HepG2 (cell line): ENCODE results near the gene CPVL. TPM values are rescaled to one million over a fixed set of nuclear protein-coding genes. Genes with fewer than 3 reads are reported as not detected.

Source experiments
- ATF7 ChIP-seq, 2 experiments: fragments of 450-650 bp in 1 of 2; sonication (generic) in 1 of 2; formaldehyde crosslinking in 1 of 2; IDR thresholded peaks; 2 replicates each; pipeline versions ENCODE4 v1.4.0 to v1.6.1; 2016 to 2020; ENCODE audit warnings: antibody characterized with exemption in 1 of 2, mild to moderate bottlenecking in 1 of 2, missing genetic modification reagents in 1 of 2
- ATM ChIP-seq: fragments of 450-650 bp; IDR thresholded peaks from 2 replicates; pipeline ENCODE4 v1.7.1; 2017; ENCODE audit warnings: mild to moderate bottlenecking, borderline replicate concordance
- BRD4 ChIP-seq: sonication (generic); formaldehyde crosslinking; IDR thresholded peaks from 2 replicates; pipeline ENCODE4 v1.4.0; 2020; ENCODE audit warnings: missing genetic modification reagents
- CCDC6 ChIP-seq: sonication (generic); formaldehyde crosslinking; IDR thresholded peaks from 2 replicates; pipeline ENCODE4 v1.8.1; 2022; ENCODE audit warnings: mild to moderate bottlenecking, missing genetic modification reagents, moderate library complexity
- ETV5 ChIP-seq: IDR thresholded peaks from 2 replicates; pipeline ENCODE4 v1.6.1; 2018; ENCODE audit warnings: missing biosample characterization, missing genetic modification reagents, inconsistent platforms, borderline replicate concordance
- FOSL1 ChIP-seq: sonication (generic); formaldehyde crosslinking; IDR thresholded peaks from 2 replicates; pipeline ENCODE4 v1.9.0; 2021; ENCODE audit warnings: missing genetic modification reagents, borderline replicate concordance
- HHEX ChIP-seq: IDR thresholded peaks from 2 replicates; pipeline ENCODE4 v1.6.1; 2016; ENCODE audit warnings: control low read depth
- MLX ChIP-seq: IDR thresholded peaks from 2 replicates; pipeline ENCODE4 v1.6.1; 2016
- PATZ1 ChIP-seq: sonication (generic); formaldehyde crosslinking; IDR thresholded peaks from 2 replicates; pipeline ENCODE4 v1.4.0; 2020; ENCODE audit warnings: missing genetic modification reagents
- PHF8 ChIP-seq: sonication (generic); formaldehyde crosslinking; IDR thresholded peaks from 2 replicates; pipeline ENCODE4 v1.5.0; 2020; ENCODE audit warnings: missing genetic modification reagents
- SNAPC5 ChIP-seq: sonication (generic); formaldehyde crosslinking; IDR thresholded peaks from 2 replicates; pipeline ENCODE4 v1.8.1; 2023; ENCODE audit warnings: mild to moderate bottlenecking, missing genetic modification reagents, borderline replicate concordance
- ZBTB40 ChIP-seq, 2 experiments: fragments of 450-650 bp in 1 of 2; sonication (generic) in 1 of 2; formaldehyde crosslinking in 1 of 2; IDR thresholded peaks; 2 replicates each; pipeline versions ENCODE4 v1.6.1 to v1.8.0; 2016 to 2022; ENCODE audit warnings: antibody characterized with exemption in 1 of 2, mild to moderate bottlenecking in 1 of 2, missing genetic modification reagents in 1 of 2
- ZFP36 ChIP-seq: fragments of 150-350 bp; IDR thresholded peaks from 2 replicates; pipeline ENCODE4 v1.6.1; 2018; ENCODE audit warnings: borderline replicate concordance, low read length, low read depth; ENCODE audit not compliant: partially characterized antibody
- ZNF205 ChIP-seq: IDR thresholded peaks from 2 replicates; pipeline ENCODE4 v1.6.1; 2018; ENCODE audit warnings: missing biosample characterization, missing genetic modification reagents
- ZNF549 ChIP-seq: sonication (generic); formaldehyde crosslinking; IDR thresholded peaks from 2 replicates; pipeline ENCODE4 v1.5.0; 2020; ENCODE audit warnings: missing genetic modification reagents
- ZNF816 ChIP-seq: sonication (generic); formaldehyde crosslinking; IDR thresholded peaks from 2 replicates; pipeline ENCODE4 v1.8.0; 2022; ENCODE audit warnings: missing genetic modification reagents, mild to moderate bottlenecking, borderline replicate concordance
- polyA plus RNA-seq, 8 experiments: library from polyadenylated mRNA; depleted of rRNA in 3 of 8; stranded (reverse) in 7 of 8; unstranded in 1 of 8; fragments of >200 nt; fragmentation: Illumina TruSeq in 4 of 8; extraction: Trizol in 4 of 8; gene quantifications; 2 replicates each; pipeline versions ENCODE4 v1.2.1 to v1.2.3, GENCODE V29; 2011 to 2016; ENCODE audit warnings: low read depth in 4 of 8, missing spikeins in 1 of 8, mixed read lengths in 1 of 8; ENCODE audit not compliant: insufficient read depth in 1 of 8
- total RNA-seq, 5 experiments: library from RNA; depleted of rRNA; stranded (reverse); fragments of >200 nt; fragmentation: Illumina TruSeq; extraction: Trizol; gene quantifications; 2 replicates each; pipeline ENCODE4 v1.2.3, GENCODE V29; 2016; ENCODE audit warnings: low read depth in 1 of 5

Gene CPVL
- total and polyA plus RNA-seq, 2 of the 13 experiments (the other 11 are each of a cell fraction or from before 2014, with no cell fraction given), result 59.2 to 294 TPM

- no peak for TF ChIP-seq ZNF549 (CRISPR knock-in tag)
- TF ChIP-seq BRD4 (CRISPR knock-in tag), result no peak
- TF ChIP-seq ZNF816 (CRISPR knock-in tag), result peak; percentile 54; the same call in 1 of the 2 replicates
- TF ChIP-seq ATM, result peak; percentile 46; the same call in 1 of the 2 replicates
- no peak for TF ChIP-seq ZBTB40 (IDR thresholded peaks at IDR 0.05)
- TF ChIP-seq ZBTB40 (CRISPR knock-in tag; IDR thresholded peaks at IDR 0.05), result peak; percentile 36; the same call in 1 of the 2 replicates
- peak; percentile 71; the same call in 1 of the 2 replicates for TF ChIP-seq HHEX
- TF ChIP-seq PHF8 (CRISPR knock-in tag), result 0 out of 2 replicates have a peak, but pooled peaks have one; percentile 28
- peak; percentile 75 for TF ChIP-seq ZNF205
- peak; percentile 68 for TF ChIP-seq PATZ1
- peak; percentile 87 for TF ChIP-seq ETV5 (CRISPR knock-in tag)
- no peak for TF ChIP-seq FOSL1 (CRISPR knock-in tag)
- TF ChIP-seq ATF7 (IDR thresholded peaks at IDR 0.05), result no peak
- TF ChIP-seq ATF7 (CRISPR knock-in tag; IDR thresholded peaks at IDR 0.05), result no peak
- no peak for TF ChIP-seq ZFP36
- no peak for TF ChIP-seq SNAPC5 (CRISPR knock-in tag)
- 0 out of 2 replicates have a peak, but pooled peaks have one; percentile 36 for TF ChIP-seq CCDC6 (CRISPR knock-in tag)
- no peak; the same call in 1 of the 2 replicates for TF ChIP-seq MLX (CRISPR knock-in tag)
Observed at GRCh38 chr7:29099896-29100847, 46.2 kb downstream of the CPVL start (continued).
